Measurements from ENCODE around the gene BID. TPM values are rescaled to one million over a fixed set of nuclear protein-coding genes. Genes with fewer than 3 reads are reported as not detected.

BID gene
- total and polyA plus RNA-seq, 2 of the 4 experiments (the other 2 are of a cell fraction) = 69.5 to 240 TPM

- no peaks in the 10 kb centered on the region for H3K4me1 ChIP-seq (ENCODE audit: control insufficient read depth, insufficient read depth, low read length)
- H4K20me1 ChIP-seq (ENCODE audit: insufficient read depth, low read length) = no peaks in the 10 kb centered on the region; the same call in 1 of the 2 replicates
- no peak overlapping the region for H4K8ac ChIP-seq (ENCODE audit: low read depth in 2 of 2, low read length in 2 of 2)
- no peaks in the 10 kb centered on the region for H3K9me3 ChIP-seq (ENCODE audit: control insufficient read depth, insufficient read depth, low read length)
- CTCF ChIA-PET = no interaction called here
- POLR2A ChIA-PET (ENCODE audit: unreplicated experiment) = no interaction called here
- no peak overlapping the region for H3K23ac ChIP-seq (ENCODE audit: low read depth, low read length)
- no peak overlapping the region for H2BK120ac ChIP-seq (ENCODE audit: low read depth, low read length)
- WGBS, 2 experiments (ENCODE audit: extremely low coverage in 2 of 2, insufficient read length in 1 of 2) = 97% methylated on average over 17 of the region's 33 CpGs; no CpG with 5 or more reads in 1 of the 2 experiments
- H3K9ac ChIP-seq (ENCODE audit: low read depth, low read length) = no peak overlapping the region
- BruUV-seq (replicated peaks) = no TSS peak
- H4K5ac ChIP-seq (ENCODE audit: low read depth, low read length) = no peak overlapping the region
- H3K4ac ChIP-seq (ENCODE audit: low read depth, low read length) = no peak overlapping the region
- no peak overlapping the region for H2BK15ac ChIP-seq (ENCODE audit: low read depth, low read length)
- no peak overlapping the region for H2AK9ac ChIP-seq (replicated peaks; ENCODE audit: low read depth, low read length, poor library complexity)
- no peak overlapping the region for H2AFZ ChIP-seq (replicated peaks; ENCODE audit: low read length, poor library complexity)
- peaks cover 43% of the 10 kb centered on the region for H3K36me3 ChIP-seq (ENCODE audit: control insufficient read depth, insufficient read depth, low read length)
- H3K79me1 ChIP-seq (ENCODE audit: low read depth in 1 of 2, low read length in 2 of 2) = no peaks in the 10 kb centered on the region
- TF ChIP-seq RAD21 (IDR thresholded peaks at IDR 0.05; ENCODE audit: low read length) (no peak), SMC3 (IDR thresholded peaks at IDR 0.05; ENCODE audit: low read depth, low read length) (no peak), FOS (IDR thresholded peaks at IDR 0.05; ENCODE audit: low read depth, low read length) (no peak), MAZ (IDR thresholded peaks at IDR 0.05; ENCODE audit: borderline replicate concordance, low read depth, low read length) (no peak), CEBPB (IDR thresholded peaks at IDR 0.05; ENCODE audit: low read depth, low read length) (no peak), MAFK (IDR thresholded peaks at IDR 0.05; ENCODE audit: low read depth, low read length) (no peak), RCOR1 (IDR thresholded peaks at IDR 0.05; ENCODE audit: insufficient replicate concordance, low read length) (no peak), ELK1 (IDR thresholded peaks at IDR 0.05; ENCODE audit: borderline replicate concordance, low read depth, low read length) (no peak), USF2 (IDR thresholded peaks at IDR 0.05; ENCODE audit: low read depth, low read length) (no peak), POLR2A (IDR thresholded peaks at IDR 0.05; ENCODE audit: low read depth, low read length) (no peak), BHLHE40 (IDR thresholded peaks at IDR 0.05; ENCODE audit: low read depth, low read length) (no peak), MXI1 (IDR thresholded peaks at IDR 0.05; ENCODE audit: borderline replicate concordance, low read depth, low read length) (no peak), RFX5 (IDR thresholded peaks at IDR 0.05; ENCODE audit: low read depth, low read length) (no peak), CHD1 (IDR thresholded peaks at IDR 0.05; ENCODE audit: low read depth, low read length) (no peak), NFE2L2 (IDR thresholded peaks at IDR 0.05; ENCODE audit: low read depth, low read length) (no peak)
- H3K14ac ChIP-seq (replicated peaks; ENCODE audit: low read depth, low read length) = no peak overlapping the region
- no peak overlapping the region for H4K91ac ChIP-seq (ENCODE audit: insufficient read depth, low read depth, low read length)
- no peaks in the 10 kb centered on the region for H3K27me3 ChIP-seq (ENCODE audit: control insufficient read depth, insufficient read depth, low read length)
- no peak for DNase-seq
- no peak overlapping the region for H2BK5ac ChIP-seq (ENCODE audit: low read depth, low read length, poor library complexity, severe bottlenecking)
- dilution Hi-C loops (cut with HindIII; ENCODE audit: low sequenced_read_pairs, unreplicated experiment) = no loop called here
- no peak overlapping the region for H3K56ac ChIP-seq (ENCODE audit: extremely low read depth, insufficient read depth, low read length)
- H3K27ac ChIP-seq (ENCODE audit: insufficient read depth, low read length) = no peak overlapping the region
- no peak overlapping the region for H3K18ac ChIP-seq (ENCODE audit: low read depth, low read length)
- no peak overlapping the region for H2AK5ac ChIP-seq (ENCODE audit: low read depth, low read length)
- no peaks in the 10 kb centered on the region for H3K9me1 ChIP-seq (ENCODE audit: insufficient read depth, low read length)
- no peak overlapping the region for H2BK20ac ChIP-seq (ENCODE audit: low read depth, low read length)
- no peak for ATAC-seq (ENCODE audit: low read depth)
- in situ Hi-C loops (cut with MboI; ENCODE audit: low sequenced_read_pairs) = loop anchor here (25.0 kb wide), 1 partner anchor 730 kb away; the partner anchor contains the start of gene IL17RA
- intact Hi-C loops (cut with micrococcal nuclease) = no loop called here
- H3K4me3 ChIP-seq (ENCODE audit: insufficient read depth, low read depth, low read length) = no peak overlapping the region
- H3K4me2 ChIP-seq (ENCODE audit: low read depth, low read length) = no peak overlapping the region
Observed at GRCh38 chr22:17817511-17818065, 43.3 kb upstream of the BID start.
